Ramos (cell line): Measurements from ENCODE around the gene DGAT2.

Experiments
- in situ Hi-C: fragments of 300-500 bp; cut with MboI; formaldehyde crosslinking; loops from one replicate; pipeline ENCODE4 v1.14.3; 2022; ENCODE audit warnings: low sequenced_read_pairs; ENCODE audit not compliant: unreplicated experiment

Gene DGAT2

GRCh38 chr11:75777461-75778110, 9.0 kb downstream of the DGAT2 start:
- in situ Hi-C loops, result no loop called here

GRCh38 chr11:75778962-75779361, 10.4 kb downstream of the DGAT2 start:
- in situ Hi-C loops, result no loop called here

- in situ Hi-C loops, result no loop called here
Observed at GRCh38 chr11:75779960-75780359, 11.4 kb downstream of the DGAT2 start.

DNA sequence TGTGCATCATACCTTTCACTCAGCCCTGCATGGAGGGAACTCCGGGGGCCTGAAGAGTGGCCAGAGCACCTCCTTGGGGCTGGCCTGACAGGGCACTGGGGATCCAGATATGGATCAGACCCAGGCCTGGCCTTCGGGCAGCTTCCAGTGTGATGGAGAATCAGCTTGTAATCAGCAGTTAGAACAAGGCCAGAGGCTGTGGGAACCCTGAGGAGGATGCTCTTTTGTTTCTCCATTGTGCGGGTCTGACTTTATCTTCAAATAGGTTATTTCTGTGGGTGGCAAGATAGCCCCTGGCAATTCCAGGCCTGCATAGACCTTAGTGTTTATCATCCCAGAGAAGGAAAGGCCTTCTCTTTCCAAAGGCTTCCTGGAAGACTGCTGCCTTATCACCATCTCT, 12.3 kb downstream of the DGAT2 start:
- in situ Hi-C loops, result no loop called here

DNA sequence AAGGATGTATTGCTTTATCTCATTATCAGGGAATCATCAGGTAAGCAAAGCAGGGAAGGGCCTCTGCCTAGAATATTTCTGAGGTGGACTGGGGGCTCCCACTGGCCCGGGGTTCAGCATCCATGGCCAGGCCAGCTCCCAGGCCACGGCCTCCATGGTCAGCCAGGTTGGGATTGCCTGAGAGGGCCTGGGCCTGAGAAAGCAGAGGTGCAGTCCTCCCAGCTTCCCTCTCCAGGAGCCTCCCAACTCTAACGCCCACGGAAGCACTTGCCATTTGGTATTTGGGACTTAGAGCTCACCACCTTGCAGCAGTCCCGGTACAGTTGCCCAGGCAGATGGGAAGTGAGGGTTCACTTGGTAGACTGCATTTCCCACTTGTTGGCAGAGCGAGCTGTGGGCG, 12.7 kb downstream of the DGAT2 start:
- in situ Hi-C loops, result no loop called here

GRCh38 chr11:75781831-75782230, 13.3 kb downstream of the DGAT2 start:
- in situ Hi-C loops, result no loop called here

GRCh38 chr11:75782540-75783263, 14.1 kb downstream of the DGAT2 start:
- in situ Hi-C loops, result no loop called here

DNA sequence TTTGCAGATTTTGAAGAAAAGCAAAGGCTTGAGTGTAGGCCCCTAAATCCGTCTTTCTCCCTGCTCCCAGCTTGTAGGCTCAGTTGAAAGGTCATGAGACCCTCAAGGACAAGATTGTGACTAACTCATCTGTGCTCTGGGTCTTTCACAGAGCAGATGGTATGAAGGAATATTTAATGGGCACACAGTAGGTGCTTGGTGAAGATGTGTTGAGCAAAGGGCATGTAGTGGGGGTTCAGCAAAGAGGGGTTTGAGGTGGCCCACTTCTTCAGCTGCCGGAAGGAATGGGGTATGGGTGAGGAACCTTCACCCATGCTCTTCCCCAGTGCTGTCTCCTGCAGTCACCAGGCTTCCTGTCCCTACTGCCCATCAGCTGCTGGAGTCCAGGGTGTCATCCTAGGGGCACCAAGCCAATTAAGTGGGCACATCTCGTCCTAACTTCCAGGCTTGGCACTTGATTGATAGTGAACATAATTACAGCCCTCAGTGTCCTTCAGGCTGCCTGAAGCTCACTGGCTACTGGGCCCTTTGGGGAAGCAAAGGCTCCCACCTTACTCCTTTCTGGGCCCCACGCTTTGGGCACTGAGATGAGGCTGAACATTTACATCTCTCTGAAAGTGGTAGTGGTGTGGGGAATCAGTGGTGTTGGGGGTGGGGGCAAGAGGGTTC, 15.0 kb downstream of the DGAT2 start:
- in situ Hi-C loops, result no loop called here

GRCh38 chr11:75784085-75784478, 15.5 kb downstream of the DGAT2 start:
- in situ Hi-C loops, result no loop called here

DNA sequence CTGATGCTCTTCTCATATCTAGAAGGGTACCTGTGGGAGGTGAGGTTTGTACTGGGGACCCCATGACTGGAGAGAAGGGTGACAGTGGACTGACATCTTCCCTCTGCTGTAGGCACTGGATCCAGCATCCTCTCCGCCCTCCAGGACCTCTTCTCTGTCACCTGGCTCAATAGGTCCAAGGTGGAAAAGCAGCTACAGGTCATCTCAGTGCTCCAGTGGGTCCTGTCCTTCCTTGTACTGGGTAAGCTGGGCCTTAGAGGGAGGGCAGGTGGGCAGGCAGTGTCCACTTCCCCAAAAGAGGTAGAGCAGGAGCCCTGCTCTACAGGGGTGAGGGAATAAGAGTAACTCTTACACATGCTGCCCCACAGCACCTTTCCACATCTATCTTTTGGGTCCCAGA, 15.9 kb downstream of the DGAT2 start:
- in situ Hi-C loops, result no loop called here

DNA sequence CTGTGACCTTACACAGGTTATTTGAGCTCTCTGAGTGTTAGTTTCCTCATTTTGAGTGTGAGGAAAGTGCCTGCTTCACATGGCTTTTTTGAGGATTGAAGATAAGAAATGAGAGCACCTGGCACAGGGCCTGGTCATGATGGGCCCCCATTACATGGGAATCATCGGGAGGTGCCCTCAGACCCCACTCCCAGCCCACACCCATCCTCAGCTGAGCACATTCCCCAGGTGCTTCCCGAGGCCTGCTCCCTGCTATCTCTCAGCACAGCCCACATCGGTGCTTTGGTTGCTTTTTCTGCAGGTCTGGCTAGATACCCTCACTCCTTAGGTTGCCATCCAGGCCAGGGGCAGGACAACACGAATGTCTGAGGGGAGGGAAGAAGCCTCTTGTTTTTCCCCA, 16.6 kb downstream of the DGAT2 start:
- in situ Hi-C loops, result no loop called here

GRCh38 chr11:75786101-75786736, 17.6 kb downstream of the DGAT2 start:
- in situ Hi-C loops, result no loop called here

- in situ Hi-C loops, result no loop called here
Observed at GRCh38 chr11:75789521-75789920, 20.9 kb downstream of the DGAT2 start.

DNA sequence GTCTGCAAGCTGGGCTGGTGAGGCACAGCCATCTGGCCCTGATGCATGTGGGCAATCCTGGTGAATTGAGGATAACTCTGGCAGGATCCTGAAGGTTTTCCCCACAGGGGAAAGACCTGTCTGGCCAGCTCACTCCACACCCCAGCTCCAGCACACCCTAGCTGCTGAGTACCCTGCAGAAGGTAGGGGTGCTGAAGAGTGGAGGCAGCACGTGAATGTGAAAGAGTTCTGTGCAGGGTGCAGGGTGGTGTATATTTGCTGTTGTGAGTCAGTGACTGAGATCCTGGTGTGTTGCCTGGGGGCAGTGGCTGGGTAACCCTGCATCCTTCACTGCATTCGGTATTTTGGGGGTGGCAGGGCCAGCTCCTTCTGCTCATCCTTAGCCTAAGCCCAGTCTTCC, 22.4 kb downstream of the DGAT2 start:
- in situ Hi-C loops, result no loop called here

- in situ Hi-C loops, result no loop called here
Observed at GRCh38 chr11:75792127-75792731, 23.7 kb downstream of the DGAT2 start.

- in situ Hi-C loops, result no loop called here
Observed at GRCh38 chr11:75792997-75793800, 24.6 kb downstream of the DGAT2 start.

DNA sequence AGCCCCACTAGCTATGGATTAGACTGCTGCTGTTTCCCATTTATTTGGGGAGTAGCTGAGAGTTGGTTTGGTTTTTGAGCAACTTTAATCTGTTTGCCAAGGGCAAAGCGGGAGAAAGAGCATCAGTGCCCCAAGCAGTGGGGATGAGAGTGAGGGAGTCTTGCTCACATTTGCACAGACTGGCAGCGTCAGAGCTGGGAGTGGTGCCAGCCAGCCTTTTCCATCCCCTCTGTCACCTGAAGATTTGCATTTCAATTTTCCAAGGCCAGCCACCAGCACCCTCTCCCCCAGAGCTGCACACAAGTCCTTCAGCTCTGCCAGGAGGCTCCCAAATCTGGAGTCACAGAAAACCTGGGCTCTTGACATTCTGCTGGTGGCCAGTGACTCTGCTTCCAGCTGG, 25.4 kb downstream of the DGAT2 start:
- in situ Hi-C loops, result no loop called here

- in situ Hi-C loops, result no loop called here
Observed at GRCh38 chr11:75795276-75796090, 26.9 kb downstream of the DGAT2 start.

DNA sequence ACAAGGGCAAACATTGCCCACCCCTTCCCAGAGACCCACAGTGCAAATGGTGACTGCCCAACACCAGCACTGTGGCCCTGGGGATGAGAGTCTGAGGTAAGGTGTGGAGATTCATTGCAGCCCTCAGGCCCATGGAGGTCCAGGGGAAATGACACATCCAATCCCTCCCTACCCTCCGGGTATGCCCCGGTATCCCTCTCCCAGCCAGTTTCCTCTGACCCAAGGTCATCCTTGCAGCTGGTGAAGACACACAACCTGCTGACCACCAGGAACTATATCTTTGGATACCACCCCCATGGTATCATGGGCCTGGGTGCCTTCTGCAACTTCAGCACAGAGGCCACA, 27.5 kb downstream of the DGAT2 start:
- in situ Hi-C loops, result no loop called here
